ENCODE data around the gene OR2AG1.

- TF ChIP-seq EP300 (IDR thresholded peaks at IDR 0.05) = no peak
- TF ChIP-seq POLR2AphosphoS5 (IDR thresholded peaks at IDR 0.05) = no peak
These were observed 34.9 kb downstream of the OR2AG1 start for GRCh38 chr11:6817694-6818093.
